C4-2B (cell line): ENCODE results near the gene CTSH.

Experiments
- ZFX ChIP-seq: fragments of 450-650 bp; IDR thresholded peaks from 2 replicates; pipeline ENCODE4 v1.6.1; 2017
- TF ChIP-seq, protein P1 (sequence below): fragments of 450-650 bp; conservative IDR thresholded peaks from 2 replicates; pipeline ENCODE4 v1.5.1; 2017; ENCODE audit warnings: mild to moderate bottlenecking

DNA sequence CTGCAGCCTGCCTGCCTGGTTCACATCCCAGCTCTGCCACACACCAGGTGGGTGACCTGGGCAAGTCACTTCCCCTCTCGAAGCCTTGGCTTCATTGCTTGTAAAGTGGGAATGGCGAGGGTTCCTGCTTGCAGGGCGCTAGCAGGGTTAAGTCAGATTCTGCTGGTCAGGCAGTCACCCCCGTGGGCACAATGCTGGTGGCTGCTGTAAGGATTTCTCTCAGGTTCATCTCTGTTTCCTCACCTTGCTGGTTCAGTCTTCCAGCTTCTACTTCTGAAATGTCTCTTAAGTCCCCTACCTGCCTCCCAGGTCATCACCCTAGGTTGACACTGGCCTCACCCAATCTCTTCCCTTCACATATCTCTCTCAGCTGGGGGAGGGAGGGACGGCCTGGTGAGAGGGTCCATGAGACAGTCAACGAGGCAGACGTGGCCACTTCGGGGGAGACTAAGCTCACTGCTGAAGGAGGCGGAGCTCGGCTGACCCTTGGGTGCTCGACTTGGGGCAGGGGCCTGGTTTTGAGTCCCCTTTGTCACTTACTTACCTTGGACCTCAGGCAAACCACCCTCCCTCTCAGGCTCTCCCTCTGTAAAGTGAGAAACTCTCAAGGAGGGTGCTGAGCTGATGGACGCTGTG lies 11.5 kb downstream of the CTSH start:
- TF ChIP-seq, protein P1, sequence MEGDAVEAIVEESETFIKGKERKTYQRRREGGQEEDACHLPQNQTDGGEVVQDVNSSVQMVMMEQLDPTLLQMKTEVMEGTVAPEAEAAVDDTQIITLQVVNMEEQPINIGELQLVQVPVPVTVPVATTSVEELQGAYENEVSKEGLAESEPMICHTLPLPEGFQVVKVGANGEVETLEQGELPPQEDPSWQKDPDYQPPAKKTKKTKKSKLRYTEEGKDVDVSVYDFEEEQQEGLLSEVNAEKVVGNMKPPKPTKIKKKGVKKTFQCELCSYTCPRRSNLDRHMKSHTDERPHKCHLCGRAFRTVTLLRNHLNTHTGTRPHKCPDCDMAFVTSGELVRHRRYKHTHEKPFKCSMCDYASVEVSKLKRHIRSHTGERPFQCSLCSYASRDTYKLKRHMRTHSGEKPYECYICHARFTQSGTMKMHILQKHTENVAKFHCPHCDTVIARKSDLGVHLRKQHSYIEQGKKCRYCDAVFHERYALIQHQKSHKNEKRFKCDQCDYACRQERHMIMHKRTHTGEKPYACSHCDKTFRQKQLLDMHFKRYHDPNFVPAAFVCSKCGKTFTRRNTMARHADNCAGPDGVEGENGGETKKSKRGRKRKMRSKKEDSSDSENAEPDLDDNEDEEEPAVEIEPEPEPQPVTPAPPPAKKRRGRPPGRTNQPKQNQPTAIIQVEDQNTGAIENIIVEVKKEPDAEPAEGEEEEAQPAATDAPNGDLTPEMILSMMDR, result no peak
- TF ChIP-seq ZFX, result no peak
